Smooth muscle cell (in vitro differentiated cells): ENCODE data around the gene KRT38. TPM values are rescaled to one million over a fixed set of nuclear protein-coding genes. Genes with fewer than 3 reads are reported as not detected.

ENCODE experiments used
- DNase-seq: peaks from one replicate; lab custom pipeline; 2025; ENCODE audit not compliant: unreplicated experiment; lab: John Stamatoyannopoulos, UW
- H2AFZ ChIP-seq: fragments of 200-600 bp; sonication (generic); 2 replicates; pipeline ENCODE4 v1.6.0; 2016; ENCODE audit warnings: antibody characterized with exemption, low read depth, mild to moderate bottlenecking
- H3F3A ChIP-seq: fragments of 200-600 bp; sonication (generic); 2 replicates; pipeline ENCODE4 v1.6.0; 2017; ENCODE audit warnings: antibody characterized with exemption, low read depth
- H3K27ac ChIP-seq: fragments of 200-600 bp; sonication (generic); 2 replicates; pipeline ENCODE4 v1.5.1; 2016; ENCODE audit warnings: low read depth, mild to moderate bottlenecking
- H3K27me3 ChIP-seq: fragments of 200-600 bp; sonication (generic); 2 replicates; pipeline ENCODE4 v1.6.1; 2016; ENCODE audit warnings: low read depth, mild to moderate bottlenecking
- H3K36me3 ChIP-seq: fragments of 200-600 bp; sonication (generic); 2 replicates; pipeline ENCODE4 v1.5.1; 2016; ENCODE audit warnings: low read depth
- H3K4me1 ChIP-seq: fragments of 200-600 bp; sonication (generic); 2 replicates; pipeline ENCODE4 v1.5.1; 2016; ENCODE audit warnings: low read depth
- H3K4me2 ChIP-seq: fragments of 200-600 bp; sonication (generic); 2 replicates; pipeline ENCODE4 v1.6.0; 2016; ENCODE audit warnings: mild to moderate bottlenecking
- H3K4me3 ChIP-seq: fragments of 200-600 bp; sonication (generic); 2 replicates; pipeline ENCODE4 v1.5.1; 2016; ENCODE audit warnings: mild to moderate bottlenecking
- H3K79me2 ChIP-seq: fragments of 200-600 bp; sonication (generic); 2 replicates; pipeline ENCODE4 v1.6.0; 2016; ENCODE audit warnings: low read depth, mild to moderate bottlenecking
- H3K9ac ChIP-seq: fragments of 200-600 bp; sonication (generic); 2 replicates; pipeline ENCODE4 v1.6.0; 2016; ENCODE audit warnings: low read depth
- H3K9me3 ChIP-seq: fragments of 200-600 bp; sonication (generic); replicated peaks from 2 replicates; pipeline ENCODE4 v1.5.1; 2016; ENCODE audit warnings: low read depth
- H4K20me1 ChIP-seq: fragments of 200-600 bp; sonication (generic); 2 replicates; pipeline ENCODE4 v1.6.0; 2016; ENCODE audit warnings: low read depth
- WGBS: methylation state at CpG from one replicate; pipeline ENCODE4 v1.1.7; 2016; ENCODE audit warnings: low lambda C conversion rate; 5-methylcytosine and 5-hydroxymethylcytosine counted together
- polyA plus RNA-seq: library from polyadenylated mRNA; unstranded; fragments of >200 nt; fragmentation: Nextera tagmentation; extraction: Ambion mirVana; gene quantifications from 2 replicates; pipeline ENCODE4 v1.2.1, GENCODE V29; 2016
- total RNA-seq: library from RNA; depleted of rRNA; stranded (reverse); fragments of >200 nt; gene quantifications from 2 replicates; pipeline ENCODE4 v1.2.3, GENCODE V29; 2014
- TF ChIP-seq, protein P1 (sequence below): fragments of 200-600 bp; sonication (generic); IDR thresholded peaks from 2 replicates; pipeline ENCODE4 v1.5.1; 2017; ENCODE audit warnings: borderline replicate concordance, mild to moderate bottlenecking, antibody characterized with exemption; ENCODE audit not compliant: insufficient read depth, poor library complexity, severe bottlenecking

The KRT38 gene
- total and polyA plus RNA-seq, 2 experiments from 2014 or later: not detected

DNA sequence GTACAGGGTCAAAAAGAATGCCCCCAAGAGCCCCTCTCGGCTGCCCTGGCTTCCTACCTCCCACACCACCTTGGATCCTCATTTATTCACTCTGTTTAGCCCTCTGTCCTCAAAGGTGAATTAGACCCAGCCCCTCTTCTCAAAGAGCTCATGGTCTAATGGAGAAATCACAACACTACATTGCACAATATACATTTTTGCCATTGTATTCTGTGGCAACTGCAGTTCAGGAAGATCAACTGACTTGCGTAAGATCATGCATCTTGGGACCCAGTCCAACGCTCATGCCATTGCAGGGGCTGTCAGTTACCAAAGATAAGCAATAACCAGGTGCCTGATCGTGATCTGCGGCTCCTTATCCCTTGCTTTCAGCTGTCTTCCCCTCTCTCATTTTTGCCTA is 1.4 kb downstream of the KRT38 start:
- Histone ChIP-seq H3K36me3 (no peaks in the 10 kb centered on the region), H3K4me1 (no peaks in the 10 kb centered on the region), H3K27ac (no peak overlapping the region), H3K4me3 (no peak overlapping the region), H3K79me2 (no peaks in the 10 kb centered on the region), H3K9me3 (no peaks in the 10 kb centered on the region), H2AFZ (no peak overlapping the region), H3K27me3 (no peaks in the 10 kb centered on the region), H4K20me1 (no peaks in the 10 kb centered on the region), H3K4me2 (no peak overlapping the region), H3F3A (no peaks in the 10 kb centered on the region), H3K9ac (no peak overlapping the region)
- WGBS: 90% methylated on average over 5 of the region's 5 CpGs
- no peak for DNase-seq
- TF ChIP-seq, protein P1, sequence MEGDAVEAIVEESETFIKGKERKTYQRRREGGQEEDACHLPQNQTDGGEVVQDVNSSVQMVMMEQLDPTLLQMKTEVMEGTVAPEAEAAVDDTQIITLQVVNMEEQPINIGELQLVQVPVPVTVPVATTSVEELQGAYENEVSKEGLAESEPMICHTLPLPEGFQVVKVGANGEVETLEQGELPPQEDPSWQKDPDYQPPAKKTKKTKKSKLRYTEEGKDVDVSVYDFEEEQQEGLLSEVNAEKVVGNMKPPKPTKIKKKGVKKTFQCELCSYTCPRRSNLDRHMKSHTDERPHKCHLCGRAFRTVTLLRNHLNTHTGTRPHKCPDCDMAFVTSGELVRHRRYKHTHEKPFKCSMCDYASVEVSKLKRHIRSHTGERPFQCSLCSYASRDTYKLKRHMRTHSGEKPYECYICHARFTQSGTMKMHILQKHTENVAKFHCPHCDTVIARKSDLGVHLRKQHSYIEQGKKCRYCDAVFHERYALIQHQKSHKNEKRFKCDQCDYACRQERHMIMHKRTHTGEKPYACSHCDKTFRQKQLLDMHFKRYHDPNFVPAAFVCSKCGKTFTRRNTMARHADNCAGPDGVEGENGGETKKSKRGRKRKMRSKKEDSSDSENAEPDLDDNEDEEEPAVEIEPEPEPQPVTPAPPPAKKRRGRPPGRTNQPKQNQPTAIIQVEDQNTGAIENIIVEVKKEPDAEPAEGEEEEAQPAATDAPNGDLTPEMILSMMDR: no peak

DNA sequence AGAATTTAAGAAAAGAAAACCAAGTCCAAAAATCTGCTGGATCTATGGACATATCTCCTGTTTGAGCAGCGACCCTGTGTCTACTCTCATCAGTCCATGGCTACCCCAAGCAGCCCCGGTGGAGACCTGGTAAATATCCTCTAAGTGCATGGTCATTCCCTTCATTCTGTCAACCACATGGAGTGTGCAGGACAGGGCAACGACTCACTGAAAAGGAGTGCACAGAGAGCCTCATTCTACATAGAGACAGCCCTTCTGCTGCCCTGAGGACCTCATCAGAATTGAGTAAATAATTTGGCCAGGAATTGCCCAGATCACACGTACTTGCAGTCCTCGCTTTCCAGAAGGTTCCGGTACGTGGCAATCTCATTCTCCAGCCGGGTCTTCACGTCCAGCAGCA is 3.0 kb downstream of the KRT38 start:
- WGBS: 86% methylated on average over 9 of the region's 9 CpGs
- Histone ChIP-seq H3K79me2 (no peaks in the 10 kb centered on the region), H4K20me1 (no peaks in the 10 kb centered on the region), H3K27ac (no peak overlapping the region), H2AFZ (no peak overlapping the region), H3K36me3 (no peaks in the 10 kb centered on the region), H3K4me3 (no peak overlapping the region), H3F3A (no peaks in the 10 kb centered on the region), H3K4me1 (no peaks in the 10 kb centered on the region), H3K4me2 (no peak overlapping the region), H3K9me3 (no peaks in the 10 kb centered on the region), H3K9ac (no peak overlapping the region), H3K27me3 (no peaks in the 10 kb centered on the region)
- no peak for DNase-seq
- TF ChIP-seq, protein P1: no peak

DNA sequence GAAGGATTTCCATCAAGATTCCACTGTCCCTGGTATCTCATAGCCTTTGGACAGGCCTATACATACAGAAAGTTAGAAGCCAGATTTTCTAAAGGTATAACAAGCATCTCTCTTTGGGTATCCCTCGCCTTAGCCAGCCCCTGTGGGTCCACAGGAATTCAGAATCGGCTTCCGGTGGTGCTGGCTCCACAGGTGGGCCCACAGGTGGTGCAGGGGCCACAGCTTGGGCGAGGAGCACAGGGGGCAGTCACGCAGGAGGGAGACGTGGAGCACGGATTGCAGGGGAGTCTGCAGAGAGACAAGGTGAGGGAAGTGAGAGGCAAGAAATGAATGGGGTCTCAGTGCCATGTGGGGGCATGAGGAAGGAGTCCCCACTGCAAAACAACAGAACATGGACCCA is 3.5 kb downstream of the KRT38 start:
- Histone ChIP-seq H3K4me3 (no peak overlapping the region), H3K79me2 (no peaks in the 10 kb centered on the region), H3K4me1 (no peaks in the 10 kb centered on the region), H2AFZ (no peak overlapping the region), H3K9me3 (no peaks in the 10 kb centered on the region), H3K27ac (no peak overlapping the region), H3K4me2 (no peak overlapping the region), H4K20me1 (no peaks in the 10 kb centered on the region), H3K27me3 (no peaks in the 10 kb centered on the region), H3F3A (no peaks in the 10 kb centered on the region), H3K9ac (no peak overlapping the region), H3K36me3 (no peaks in the 10 kb centered on the region)
- TF ChIP-seq, protein P1: no peak
- WGBS: 93% methylated on average over 7 of the region's 7 CpGs
- no peak for DNase-seq

DNA sequence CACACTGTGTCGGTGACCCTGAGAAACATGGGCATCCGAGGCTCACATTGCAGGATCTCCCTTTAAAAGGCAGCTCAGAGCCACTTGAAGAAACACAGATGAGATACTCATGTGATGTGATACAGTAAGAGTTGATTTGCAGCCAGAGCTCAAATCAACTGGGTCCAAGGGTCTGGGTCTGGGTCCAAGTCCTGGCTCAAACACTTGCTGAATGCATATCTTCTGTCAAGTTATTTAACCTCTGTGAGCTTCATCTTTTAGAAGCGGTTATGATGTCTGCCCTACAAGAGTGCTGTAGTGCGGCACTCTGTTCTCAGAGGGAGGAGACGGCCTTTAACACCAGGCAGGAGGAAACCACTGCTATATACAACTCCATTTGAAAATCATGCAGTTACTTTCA is 6.4 kb downstream of the KRT38 start:
- H3K4me3 ChIP-seq: no peak overlapping the region
- TF ChIP-seq, protein P1: no peak
- no peaks in the 10 kb centered on the region for H3K79me2 ChIP-seq
- no peak for DNase-seq
- no peaks in the 10 kb centered on the region for H3F3A ChIP-seq
- H3K27me3 ChIP-seq: no peaks in the 10 kb centered on the region
- no peak overlapping the region for H2AFZ ChIP-seq
- WGBS: 81% methylated on average over 5 of the region's 5 CpGs
- no peaks in the 10 kb centered on the region for H3K9me3 ChIP-seq
- H3K4me1 ChIP-seq: no peaks in the 10 kb centered on the region
- H3K9ac ChIP-seq: no peak overlapping the region
- no peak overlapping the region for H3K4me2 ChIP-seq
- no peak overlapping the region for H3K27ac ChIP-seq
- H3K36me3 ChIP-seq: no peaks in the 10 kb centered on the region
- H4K20me1 ChIP-seq: no peaks in the 10 kb centered on the region
